Left kidney (tissue), 8 donors: ENCODE results near the gene SRP54. TPM values are rescaled to one million over a fixed set of nuclear protein-coding genes. Genes with fewer than 3 reads are reported as not detected.
"Not testable (repeated sequence)": the region's sequence is repeated elsewhere in the genome, so short reads cannot be mapped to it uniquely, and the experiment has no call there.

Experiments used
- DNase-seq: peaks from one replicate; pipeline ENCODE4 v3.0.0-alpha.2; 2013
- long read RNA-seq, 8 donors: transcript quantifications; one replicate each; lab custom pipeline, GENCODE V29; 2026
- polyA plus RNA-seq: library from polyadenylated mRNA; unstranded; fragments of 120-200 nt; gene quantifications from one replicate; pipeline ENCODE4 v1.2.1, GENCODE V29; 2013; ENCODE audit not compliant: insufficient read length

SRP54 gene
- 89.3 TPM for polyA plus RNA-seq
- long read RNA-seq, donor 1, transcript SRP54-201 (16 exons, 2,279 nt) = major isoform, 14 of 17 reads
- long read RNA-seq, donor 1, partial matches to known transcripts = 0 of 17 reads
- long read RNA-seq, donor 1, other reads (novel, unspliced or antisense) = 0 of 17 reads
- long read RNA-seq, donor 2, transcript SRP54-201 (16 exons, 2,279 nt) = major isoform, 14 of 17 reads
- long read RNA-seq, donor 2, partial matches to known transcripts = 0 of 17 reads
- long read RNA-seq, donor 2, other reads (novel, unspliced or antisense) = 0 of 17 reads
- long read RNA-seq, donor 3, transcript SRP54-201 (16 exons, 2,279 nt) = major isoform, 11 of 17 reads
- long read RNA-seq, donor 3, partial matches to known transcripts = 0 of 17 reads
- long read RNA-seq, donor 3, other reads (novel, unspliced or antisense) = 0 of 17 reads
- long read RNA-seq, donor 4 = 0 reads
- long read RNA-seq, donor 5, transcript SRP54-201 (16 exons, 2,279 nt) = major isoform, 21 of 43 reads
- long read RNA-seq, donor 5, partial matches to known transcripts = 16 of 43 reads
- long read RNA-seq, donor 5, other reads (novel, unspliced or antisense) = 0 of 43 reads
- long read RNA-seq, donor 6, transcript SRP54-201 (16 exons, 2,279 nt) = major isoform, 13 of 24 reads
- long read RNA-seq, donor 6, partial matches to known transcripts = 8 of 24 reads
- long read RNA-seq, donor 6, other reads (novel, unspliced or antisense) = 0 of 24 reads
- long read RNA-seq, donor 7, transcript SRP54-201 (16 exons, 2,279 nt) = major isoform, 27 of 42 reads
- long read RNA-seq, donor 7, partial matches to known transcripts = 10 of 42 reads
- long read RNA-seq, donor 7, other reads (novel, unspliced or antisense) = 0 of 42 reads
- long read RNA-seq, donor 8, partial matches to known transcripts = 0 of 2 reads
- long read RNA-seq, donor 8, other reads (novel, unspliced or antisense) = 0 of 2 reads

DNA sequence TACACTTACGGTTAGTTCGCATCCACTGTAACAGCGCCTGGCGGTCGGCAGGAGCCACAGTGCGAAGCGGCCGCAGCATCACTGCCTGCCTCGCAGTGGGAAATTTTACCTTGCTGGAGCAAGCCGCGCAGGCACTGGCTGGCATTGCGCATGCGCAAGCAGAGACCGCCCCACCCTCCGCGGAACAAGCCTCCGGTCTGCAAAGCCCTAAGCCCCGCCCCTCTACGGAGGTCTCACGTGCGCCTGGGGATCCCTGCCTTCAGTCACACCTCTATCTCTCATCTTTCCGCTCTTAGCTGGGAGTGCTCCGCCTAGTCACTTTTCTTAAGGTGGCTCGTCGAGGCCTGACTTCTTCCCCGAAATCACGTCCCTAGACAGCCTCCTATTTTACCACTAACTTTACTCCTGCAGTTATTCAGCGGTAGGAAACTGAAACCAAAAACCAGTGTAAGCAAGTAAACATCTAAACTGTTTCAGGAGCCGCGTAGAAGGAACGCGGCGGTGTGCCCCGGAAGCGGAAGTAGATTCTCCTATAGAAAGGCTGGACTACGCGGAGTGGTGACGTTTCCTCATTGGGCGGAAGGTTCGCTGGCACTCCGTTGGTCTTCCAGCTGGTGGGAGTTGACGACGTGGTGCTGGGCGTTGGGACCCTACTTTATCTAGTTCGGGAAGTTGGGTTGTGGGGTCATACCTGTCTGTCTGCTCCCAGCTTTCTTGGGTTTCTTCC, at the start of gene SRP54:
Gene SRP54 (plus strand): TSS at position 572 of the 727 bp plus-strand sequence. CDS start 13,718 bp downstream, outside the sequence.
- DNase-seq = peak; percentile 97

DNA sequence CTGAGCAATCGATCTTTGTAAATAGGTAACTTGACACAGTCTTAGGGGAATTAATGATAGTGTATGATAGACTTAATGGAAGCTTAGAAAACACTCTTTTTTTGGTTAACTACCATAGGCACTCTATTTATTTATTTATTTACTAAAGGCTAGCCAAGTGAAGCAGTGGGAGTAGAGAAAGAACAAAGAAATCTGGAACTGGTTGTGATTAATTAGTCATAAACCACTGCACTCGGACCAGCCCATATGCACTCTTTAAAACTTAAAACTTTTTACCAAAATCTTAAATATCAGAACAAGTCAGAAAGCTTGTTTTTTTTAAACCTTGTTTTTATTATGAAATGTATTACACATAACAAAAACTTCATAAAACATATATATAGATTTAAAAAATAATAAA, 49.5 kb upstream of the SRP54 start:
- DNase-seq = no peak

DNA sequence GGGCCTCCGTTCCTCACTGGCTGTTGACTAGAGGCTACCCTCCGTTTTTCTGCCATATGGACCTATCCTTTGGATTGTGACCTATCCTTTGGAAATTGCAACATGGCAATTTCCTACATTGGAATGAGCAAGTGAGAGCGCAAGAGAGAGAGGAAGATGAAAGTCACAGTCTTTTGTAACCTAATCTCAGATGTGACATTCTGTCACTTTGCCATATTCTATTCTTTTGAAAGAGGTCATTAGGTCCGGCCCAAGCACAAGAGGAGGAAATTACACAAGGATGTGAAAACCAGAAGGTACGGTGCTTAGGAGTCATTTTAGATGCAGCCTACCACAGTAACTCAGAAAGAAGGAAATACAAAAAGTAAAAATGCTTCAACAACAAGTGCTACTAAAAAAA, 47.3 kb upstream of the SRP54 start:
- no peak for DNase-seq

DNA sequence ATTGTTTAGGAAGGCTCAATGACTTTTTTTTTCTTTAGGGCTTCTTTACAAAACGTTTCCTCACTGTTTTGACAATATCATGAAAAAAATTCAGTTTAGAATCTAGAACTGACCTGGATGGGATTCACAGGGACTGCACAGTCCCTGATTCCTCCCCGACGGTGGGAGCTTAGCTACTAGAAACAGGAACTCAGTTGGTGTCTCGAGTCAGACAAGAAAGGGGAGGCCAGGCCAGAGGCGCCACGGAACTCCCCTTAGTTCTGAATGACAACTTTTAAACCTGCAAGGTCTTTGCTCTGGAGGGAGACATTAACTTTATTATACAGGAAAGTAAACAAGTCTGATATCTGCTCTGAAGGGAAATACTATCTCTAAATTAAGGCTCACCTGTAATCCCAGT, 45.4 kb upstream of the SRP54 start:
- no peak for DNase-seq

DNA sequence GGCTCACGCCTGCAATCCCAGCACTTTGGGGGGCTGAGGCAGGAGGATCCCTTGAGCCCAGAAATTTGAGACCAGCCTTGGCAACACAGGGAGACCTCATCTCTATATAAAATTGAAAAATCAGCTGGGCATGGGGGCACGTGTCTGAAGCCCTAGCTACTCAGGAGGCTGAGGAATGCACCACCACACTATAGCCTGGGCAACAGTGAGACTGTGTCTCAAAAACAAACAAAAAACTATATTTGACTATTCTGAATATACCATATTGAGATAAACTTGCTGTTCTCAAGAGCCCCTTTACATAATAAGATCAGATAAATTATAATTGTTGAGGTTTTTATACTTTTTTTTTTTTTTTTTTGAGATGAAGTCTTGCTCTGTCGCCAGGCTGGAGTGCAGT, 44.9 kb upstream of the SRP54 start:
- no peak for DNase-seq

DNA sequence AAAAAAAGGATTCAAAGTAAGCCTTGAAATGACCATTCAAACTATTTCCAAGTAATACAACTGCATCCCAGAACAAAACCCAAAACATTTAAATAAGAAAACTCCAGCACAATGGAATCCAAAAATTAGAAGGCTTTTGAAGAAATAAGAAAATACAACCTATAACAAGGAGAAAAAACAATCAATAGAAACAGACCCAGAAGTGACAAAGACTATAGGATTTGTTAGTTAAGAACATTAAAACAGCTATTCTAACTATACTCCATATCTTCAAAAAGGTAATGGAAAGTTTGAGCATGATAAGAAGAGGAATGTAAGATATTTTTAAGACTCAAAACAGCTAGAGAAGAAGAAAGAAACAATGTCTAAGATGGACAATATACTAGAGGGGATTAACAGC, 39.3 kb upstream of the SRP54 start:
- no peak for DNase-seq

DNA sequence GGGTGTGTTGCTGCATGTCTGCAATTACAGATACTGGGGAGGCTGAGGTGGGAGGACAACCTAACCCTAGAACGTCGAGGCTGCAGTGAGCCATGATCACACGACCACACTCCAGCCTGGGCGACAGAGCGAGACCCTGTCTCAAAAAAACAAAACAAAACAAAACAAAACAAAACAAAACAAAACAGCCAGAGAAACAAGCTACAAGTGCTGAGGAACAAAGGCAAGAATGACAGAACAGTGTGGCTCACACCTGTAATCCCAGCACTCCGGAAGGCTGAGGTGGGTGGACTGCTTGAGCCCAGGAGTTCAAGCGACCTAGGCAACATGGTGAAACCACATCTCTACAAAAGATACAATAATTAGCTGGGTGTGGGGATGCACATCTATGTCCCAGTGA, 38.0 kb upstream of the SRP54 start:
- DNase-seq = no peak

DNA sequence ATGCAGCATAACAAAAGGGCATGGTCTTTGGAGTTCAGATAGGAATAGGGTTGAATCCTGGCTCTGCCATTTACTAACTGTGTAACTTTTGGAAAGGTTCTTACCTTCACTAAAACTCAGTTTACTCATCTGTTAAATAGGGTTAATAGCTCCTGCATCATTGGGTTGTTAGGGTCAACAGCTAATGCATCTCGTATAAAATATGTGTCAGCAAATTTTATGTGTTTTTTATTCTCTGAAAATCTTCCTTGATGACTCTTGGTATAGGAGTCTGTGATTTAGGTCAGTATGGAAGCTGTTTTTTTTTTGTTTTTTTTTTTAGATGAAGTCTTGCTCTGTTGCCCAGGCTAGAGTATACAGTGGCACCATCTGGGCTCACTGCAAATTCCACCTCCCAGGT, 36.1 kb upstream of the SRP54 start:
- no peak for DNase-seq

DNA sequence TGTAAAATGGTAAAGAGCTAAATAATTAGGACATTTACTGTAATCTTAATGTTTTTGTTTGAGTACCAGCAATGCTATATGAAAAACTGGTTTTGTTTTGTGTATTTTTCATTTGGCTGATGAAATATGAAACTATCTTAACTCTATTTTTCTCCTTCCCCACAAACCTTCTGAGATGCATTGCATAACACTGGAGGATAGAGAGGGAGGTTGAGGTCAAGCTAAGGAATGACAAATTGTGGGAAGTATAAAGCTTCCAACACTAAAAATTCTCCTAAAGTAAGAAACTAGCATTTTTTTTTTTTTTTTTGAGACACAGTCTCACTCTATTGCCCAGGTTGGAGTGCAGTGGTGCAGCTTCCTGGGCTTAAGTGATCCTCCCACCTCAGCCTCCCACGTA, 31.5 kb upstream of the SRP54 start:
- DNase-seq = no peak

DNA sequence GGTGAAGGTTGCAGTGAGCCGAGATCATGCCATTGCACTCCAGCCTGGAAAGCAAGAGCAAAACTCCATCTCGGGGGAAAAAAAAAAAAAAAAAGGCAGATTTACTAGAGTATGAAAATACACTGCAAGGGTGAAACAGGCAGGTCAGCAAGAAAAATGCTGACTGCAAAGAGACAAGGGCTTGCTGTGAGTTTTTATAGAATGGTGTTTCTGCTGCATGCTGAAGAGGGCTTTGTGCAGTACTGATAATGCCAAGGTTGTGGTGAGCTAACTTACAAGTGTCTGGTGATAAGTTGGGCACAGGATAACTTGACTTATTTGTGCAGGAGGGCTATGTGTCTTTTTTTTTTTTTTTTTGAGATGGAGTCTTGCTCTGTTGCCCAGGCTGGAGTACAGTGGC, 25.9 kb upstream of the SRP54 start:
- no peak for DNase-seq

DNA sequence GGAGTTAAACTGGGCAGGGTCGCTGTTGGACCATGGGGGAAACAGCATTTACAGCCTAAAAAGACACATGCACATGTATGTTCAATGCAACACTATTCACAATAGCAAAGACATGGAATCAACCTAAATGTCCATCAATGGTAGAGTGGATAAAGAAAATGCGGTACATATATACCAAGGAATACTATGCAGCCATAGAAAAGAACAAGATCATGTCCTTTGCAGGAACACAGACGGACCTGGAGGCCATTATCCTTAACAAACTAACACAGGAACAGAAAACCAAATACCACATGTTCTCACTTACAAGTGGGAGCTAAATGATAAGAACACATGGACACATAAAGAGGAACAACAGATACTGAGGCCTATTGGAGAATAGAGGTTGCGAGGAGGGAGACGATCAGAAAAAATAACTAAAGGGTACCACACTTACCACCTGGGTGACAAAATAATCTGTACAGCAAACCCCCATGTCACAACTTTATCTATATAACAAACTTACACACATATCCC, 25.0 kb upstream of the SRP54 start:
- DNase-seq = no peak

DNA sequence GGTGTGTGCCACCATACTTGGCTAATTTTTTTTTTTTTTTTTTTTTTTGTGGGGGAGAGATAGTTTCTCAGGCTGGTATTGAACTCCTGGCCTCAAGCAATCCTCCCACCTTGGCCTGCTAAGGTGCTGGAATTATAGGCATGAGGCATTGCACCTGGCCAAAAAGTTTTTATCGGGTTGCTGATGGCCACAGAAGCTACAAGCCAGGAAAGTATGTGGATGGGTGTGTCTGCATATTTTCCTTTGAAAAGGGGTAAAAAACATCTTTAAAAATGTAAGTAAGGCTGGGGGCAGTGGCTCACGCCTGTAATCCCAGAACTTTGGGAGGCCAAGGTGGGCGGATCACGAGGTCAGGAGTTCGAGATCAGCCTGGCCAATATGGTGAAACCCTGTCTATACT, 20.7 kb upstream of the SRP54 start:
- not testable (repeated sequence) for DNase-seq

DNA sequence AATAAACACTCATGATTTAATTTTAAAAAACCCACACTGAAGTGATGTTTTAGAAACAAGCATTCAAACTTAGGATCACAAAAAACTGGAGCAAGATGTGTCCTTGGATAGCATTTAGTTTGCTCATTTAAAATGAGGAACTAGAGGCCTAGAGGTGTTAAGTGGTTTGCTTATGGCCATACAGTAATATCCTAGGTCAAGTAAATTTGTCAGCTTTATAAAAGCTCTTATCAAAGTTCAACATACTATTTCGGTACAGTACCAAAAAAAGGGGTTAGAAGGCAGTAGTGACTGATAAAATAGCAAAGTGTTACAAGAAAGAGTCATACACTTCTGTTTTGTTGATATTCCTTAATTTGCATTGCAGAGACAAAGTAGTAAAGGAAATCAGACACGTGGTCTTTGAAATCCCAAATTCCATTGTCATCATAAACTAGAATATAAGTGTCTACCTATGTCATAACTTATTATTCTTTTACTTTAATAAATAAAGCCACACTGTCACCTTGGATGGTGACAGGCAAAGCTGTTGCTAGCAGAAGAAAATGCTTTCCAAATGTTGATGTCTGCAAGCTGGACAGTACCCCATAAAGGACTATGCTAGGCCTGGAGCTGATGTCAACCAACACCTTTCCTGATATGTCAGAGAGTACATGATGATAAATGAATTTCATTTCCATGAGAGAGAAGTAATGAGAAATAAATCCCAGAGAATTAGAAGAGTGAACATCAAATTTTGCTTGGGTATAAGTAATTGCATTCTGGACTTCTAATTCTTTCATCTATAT, 17.6 kb upstream of the SRP54 start:
- DNase-seq = no peak

DNA sequence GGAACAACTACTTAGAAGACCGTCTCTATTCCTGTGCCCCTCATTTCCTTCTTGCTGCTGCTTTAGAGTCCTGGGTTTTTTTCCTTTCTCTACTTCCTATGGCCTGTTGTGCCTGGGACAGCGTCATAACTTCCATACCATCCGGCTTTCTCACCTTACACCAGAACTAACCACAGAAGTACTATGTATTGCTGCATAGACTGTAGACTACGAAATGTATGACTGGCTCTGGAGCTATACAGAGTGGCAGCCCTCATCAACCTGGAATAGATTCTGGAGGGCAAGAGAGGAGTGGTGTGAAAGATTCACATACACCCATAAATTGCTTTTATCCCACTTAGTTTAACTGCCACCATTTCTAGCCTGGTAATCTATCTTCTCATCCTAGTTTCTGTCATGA, 16.9 kb upstream of the SRP54 start:
- no peak for DNase-seq

DNA sequence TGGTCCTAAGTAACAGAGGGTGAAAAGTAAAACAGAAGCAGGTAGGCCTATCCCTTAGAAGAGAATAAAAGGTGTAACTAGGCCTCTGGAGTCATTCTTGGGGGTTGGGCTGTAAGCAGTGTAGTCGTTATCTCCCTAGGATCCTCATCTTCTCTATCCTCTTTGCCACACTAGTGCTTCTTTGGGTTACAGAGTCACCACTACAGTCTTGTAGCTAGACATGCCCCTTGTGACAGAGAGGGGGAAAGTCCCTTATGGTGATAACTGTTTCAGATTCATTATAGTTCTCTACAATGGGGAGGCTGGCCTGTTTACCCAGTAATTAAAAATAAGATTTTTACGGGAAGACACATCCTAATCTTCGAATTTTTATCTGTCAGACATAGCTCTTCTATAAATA, 16.4 kb upstream of the SRP54 start:
- DNase-seq = no peak

DNA sequence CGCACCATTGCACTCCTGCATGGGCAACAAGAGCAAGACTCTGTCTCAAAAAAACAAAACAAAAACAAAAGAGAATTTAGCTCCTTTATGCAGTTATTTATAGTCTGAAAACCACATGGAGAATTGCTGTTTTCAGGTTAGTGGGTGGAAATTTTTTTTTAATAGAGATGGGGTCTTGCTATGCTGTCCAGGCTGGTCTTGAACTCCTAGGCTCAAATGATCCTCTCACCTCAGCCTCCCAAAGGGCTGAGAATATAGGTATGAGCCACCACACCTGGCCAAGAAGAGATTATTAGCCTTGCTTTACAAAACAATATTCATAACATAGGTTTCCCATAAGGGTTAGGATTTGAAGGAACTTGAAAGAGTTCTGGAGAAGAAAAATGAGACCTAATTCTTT, 12.1 kb upstream of the SRP54 start:
- no peak for DNase-seq

DNA sequence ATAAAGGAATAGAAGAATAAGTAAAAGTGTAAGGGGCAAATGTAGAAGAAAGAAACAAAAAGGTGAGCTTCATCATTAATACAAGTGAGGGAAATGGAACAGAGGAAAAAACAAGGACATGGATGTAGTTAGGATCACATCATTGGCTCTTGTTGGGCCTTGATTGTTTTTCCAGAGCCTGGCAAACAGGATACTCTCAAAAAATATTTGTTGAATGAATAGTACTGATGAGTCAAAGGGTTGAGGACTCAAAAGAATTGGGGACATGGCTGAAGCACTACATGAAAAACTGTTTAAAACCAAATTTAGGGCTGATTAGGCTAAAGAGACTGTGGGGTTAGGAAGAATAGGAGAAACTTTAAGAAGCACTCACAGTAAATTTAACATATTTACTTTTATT, 11.4 kb upstream of the SRP54 start:
- DNase-seq = no peak

DNA sequence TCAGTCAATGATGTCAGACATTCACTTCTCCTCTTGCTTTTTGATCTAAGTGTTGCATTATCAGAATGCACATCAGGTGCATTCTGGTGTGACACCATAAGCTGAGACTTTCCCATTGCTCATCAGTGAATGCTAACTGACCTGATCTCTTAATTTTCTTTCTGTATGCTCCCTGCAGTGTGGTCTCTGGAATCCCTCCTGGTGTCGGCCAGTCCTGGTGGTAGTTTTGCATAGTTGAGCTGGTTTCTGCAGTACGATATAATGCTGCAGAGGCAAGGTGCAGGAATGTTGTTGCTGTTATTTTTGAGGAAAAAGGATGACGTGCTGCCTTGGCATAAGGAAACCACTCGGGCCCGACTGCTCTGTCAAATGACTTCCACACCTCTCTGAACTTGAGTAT, 11.0 kb upstream of the SRP54 start:
- no peak for DNase-seq

DNA sequence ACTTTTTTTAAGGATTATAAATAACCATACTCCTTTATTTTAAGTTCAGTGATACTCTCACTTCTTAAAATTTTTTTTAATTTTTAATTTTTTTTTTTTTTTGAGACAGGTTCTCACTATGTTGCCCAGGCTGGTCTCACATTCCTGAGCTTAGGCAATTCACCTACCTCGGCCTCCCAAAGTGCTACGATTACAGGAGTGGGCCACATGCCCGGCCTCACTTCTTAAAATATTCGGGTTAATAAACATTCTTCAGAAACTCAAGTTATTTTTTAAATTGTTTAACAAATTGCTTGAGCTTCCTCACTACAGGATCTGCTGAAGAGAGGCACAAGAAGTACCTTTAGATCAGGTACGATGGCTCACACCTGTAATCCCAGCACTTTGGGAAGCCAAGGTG, 4.3 kb upstream of the SRP54 start:
- DNase-seq = no peak

DNA sequence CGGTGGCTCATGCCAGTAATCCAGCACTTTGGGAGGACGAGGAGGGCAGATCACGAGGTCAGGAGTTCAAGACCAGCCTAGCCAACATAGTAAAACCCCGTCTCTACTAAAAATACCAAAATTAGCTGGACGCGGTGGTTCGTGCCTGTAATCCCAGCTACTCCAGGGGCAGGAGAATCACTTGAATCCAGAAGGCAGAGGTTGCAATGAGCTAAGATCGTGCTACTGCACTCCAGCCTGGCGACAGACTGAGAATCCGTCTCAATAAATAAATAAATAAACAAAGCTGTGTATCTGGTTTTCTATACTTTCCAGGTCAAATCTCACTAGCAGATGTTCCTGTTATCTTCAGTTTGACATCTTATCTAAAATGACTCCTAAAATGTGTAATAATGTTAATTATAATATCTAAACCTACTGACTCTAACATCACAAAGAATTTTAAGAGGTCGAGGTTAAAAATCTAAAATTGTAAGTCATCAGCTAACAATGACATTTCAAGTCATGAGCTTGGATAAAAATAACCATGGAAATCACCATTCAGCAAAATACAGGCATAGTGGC, 2.4 kb upstream of the SRP54 start:
- no peak for DNase-seq
